HG02938 (cell line): ENCODE measurements around the gene MPG.
"Not testable (repeated sequence)": the region's sequence is repeated elsewhere in the genome, so short reads cannot be mapped to it uniquely, and the experiment has no call there.

Source experiments
- ATAC-seq: cut with Tn5 transposase; IDR thresholded peaks from one replicate; pipeline ENCODE4 v1.9.1; 2021; ENCODE audit warnings: mild to moderate bottlenecking, moderate library complexity; ENCODE audit not compliant: unreplicated experiment

The MPG gene

GRCh38 chr16:106623-107324 is 28.7 kb downstream of the MPG start:
- no peak for ATAC-seq

GRCh38 chr16:112153-112840 is 34.3 kb downstream of the MPG start:
- no peak for ATAC-seq

- no peak for ATAC-seq
Observed at GRCh38 chr16:114327-114726, 36.3 kb downstream of the MPG start.

GRCh38 chr16:116015-116414 is 38.0 kb downstream of the MPG start:
- no peak for ATAC-seq

- ATAC-seq: no peak
Observed at GRCh38 chr16:117379-118365, 39.6 kb downstream of the MPG start.

- ATAC-seq: no peak
Observed at GRCh38 chr16:118857-119256, 40.8 kb downstream of the MPG start.

GRCh38 chr16:119295-119694 is 41.3 kb downstream of the MPG start:
- no peak for ATAC-seq

GRCh38 chr16:119835-120491 is 41.9 kb downstream of the MPG start:
- ATAC-seq: no peak

GRCh38 chr16:120756-121155 is 42.7 kb downstream of the MPG start:
- ATAC-seq: no peak

- no peak for ATAC-seq
Observed at GRCh38 chr16:122361-122760, 44.3 kb downstream of the MPG start.

GRCh38 chr16:123558-124350 is 45.7 kb downstream of the MPG start:
- ATAC-seq: not testable (repeated sequence)

- no peak for ATAC-seq
Observed at GRCh38 chr16:125011-125410, 47.0 kb downstream of the MPG start.

GRCh38 chr16:129075-129474 is 51.0 kb downstream of the MPG start:
- no peak for ATAC-seq

- no peak for ATAC-seq
Observed at GRCh38 chr16:130533-131173, 52.6 kb downstream of the MPG start.

GRCh38 chr16:132120-132519 is 54.1 kb downstream of the MPG start:
- no peak for ATAC-seq

- ATAC-seq: no peak
Observed at GRCh38 chr16:133716-134115, 55.7 kb downstream of the MPG start.
